ENCODE measurements around the gene FOLR3.

DNA sequence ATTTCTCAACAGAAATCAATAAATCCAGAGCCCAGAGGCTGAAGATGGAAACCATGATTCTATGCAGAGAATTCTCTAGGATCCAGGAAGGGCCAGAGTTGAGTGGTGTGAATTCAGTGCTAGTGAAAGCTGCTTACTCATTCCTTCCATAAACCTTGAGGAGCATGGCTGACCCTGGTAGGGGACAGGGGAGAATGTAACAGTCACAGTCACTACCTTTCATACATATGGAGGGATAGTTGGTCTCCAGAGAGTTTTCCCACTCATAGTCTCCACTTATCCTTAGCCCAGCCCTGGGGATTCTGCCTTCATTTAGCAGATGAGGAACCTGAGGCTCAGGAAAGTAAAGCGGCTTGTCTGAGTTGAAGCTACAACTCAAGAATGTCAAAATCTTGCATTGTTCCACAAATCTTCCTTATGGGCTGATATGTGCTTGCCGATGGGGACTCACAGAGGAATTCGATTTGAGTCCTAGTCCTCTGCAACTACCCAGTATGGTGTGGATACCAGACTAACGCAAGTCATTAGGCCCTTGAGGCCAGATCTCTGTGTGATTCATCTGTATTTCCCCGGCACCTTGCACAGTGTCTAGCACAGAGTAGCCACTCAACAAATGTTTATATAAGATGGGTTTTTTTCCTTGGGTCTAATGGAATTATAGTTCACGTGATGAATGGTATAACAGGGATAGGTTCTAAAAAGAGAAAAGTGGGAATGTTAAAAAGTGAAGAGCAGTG lies 19.3 kb upstream of the FOLR3 start:
- TF ChIP-seq, protein P1, sequence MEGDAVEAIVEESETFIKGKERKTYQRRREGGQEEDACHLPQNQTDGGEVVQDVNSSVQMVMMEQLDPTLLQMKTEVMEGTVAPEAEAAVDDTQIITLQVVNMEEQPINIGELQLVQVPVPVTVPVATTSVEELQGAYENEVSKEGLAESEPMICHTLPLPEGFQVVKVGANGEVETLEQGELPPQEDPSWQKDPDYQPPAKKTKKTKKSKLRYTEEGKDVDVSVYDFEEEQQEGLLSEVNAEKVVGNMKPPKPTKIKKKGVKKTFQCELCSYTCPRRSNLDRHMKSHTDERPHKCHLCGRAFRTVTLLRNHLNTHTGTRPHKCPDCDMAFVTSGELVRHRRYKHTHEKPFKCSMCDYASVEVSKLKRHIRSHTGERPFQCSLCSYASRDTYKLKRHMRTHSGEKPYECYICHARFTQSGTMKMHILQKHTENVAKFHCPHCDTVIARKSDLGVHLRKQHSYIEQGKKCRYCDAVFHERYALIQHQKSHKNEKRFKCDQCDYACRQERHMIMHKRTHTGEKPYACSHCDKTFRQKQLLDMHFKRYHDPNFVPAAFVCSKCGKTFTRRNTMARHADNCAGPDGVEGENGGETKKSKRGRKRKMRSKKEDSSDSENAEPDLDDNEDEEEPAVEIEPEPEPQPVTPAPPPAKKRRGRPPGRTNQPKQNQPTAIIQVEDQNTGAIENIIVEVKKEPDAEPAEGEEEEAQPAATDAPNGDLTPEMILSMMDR (IDR thresholded peaks at IDR 0.05) = no peak
- no peak for TF ChIP-seq POLR2A (IDR thresholded peaks at IDR 0.05)
